ENCODE data around the gene ASCL5.

DNA sequence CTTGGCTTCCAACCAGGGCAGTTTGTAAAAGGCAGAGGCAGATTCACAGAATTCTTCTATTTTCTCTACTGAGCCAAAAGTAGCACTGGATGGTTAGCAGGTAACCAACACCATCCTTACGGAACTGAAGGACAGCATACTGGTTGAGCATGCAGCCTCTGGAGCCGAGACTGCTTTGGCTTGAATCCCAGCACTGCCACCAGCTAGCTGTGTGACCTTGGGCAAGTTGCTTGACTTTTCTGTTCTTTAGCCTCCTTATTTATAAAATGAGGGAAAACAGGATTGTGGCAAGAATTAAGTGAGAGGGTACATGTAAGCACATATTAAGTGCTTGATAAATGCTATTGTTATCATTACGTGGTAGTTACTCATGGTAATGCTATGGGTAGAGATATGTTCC, 34.2 kb downstream of the ASCL5 start:
- TF ChIP-seq, protein P1, sequence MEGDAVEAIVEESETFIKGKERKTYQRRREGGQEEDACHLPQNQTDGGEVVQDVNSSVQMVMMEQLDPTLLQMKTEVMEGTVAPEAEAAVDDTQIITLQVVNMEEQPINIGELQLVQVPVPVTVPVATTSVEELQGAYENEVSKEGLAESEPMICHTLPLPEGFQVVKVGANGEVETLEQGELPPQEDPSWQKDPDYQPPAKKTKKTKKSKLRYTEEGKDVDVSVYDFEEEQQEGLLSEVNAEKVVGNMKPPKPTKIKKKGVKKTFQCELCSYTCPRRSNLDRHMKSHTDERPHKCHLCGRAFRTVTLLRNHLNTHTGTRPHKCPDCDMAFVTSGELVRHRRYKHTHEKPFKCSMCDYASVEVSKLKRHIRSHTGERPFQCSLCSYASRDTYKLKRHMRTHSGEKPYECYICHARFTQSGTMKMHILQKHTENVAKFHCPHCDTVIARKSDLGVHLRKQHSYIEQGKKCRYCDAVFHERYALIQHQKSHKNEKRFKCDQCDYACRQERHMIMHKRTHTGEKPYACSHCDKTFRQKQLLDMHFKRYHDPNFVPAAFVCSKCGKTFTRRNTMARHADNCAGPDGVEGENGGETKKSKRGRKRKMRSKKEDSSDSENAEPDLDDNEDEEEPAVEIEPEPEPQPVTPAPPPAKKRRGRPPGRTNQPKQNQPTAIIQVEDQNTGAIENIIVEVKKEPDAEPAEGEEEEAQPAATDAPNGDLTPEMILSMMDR (IDR thresholded peaks at IDR 0.05), result no peak
- TF ChIP-seq POLR2A (IDR thresholded peaks at IDR 0.05; ENCODE audit: low read depth) (no peak), EP300 (IDR thresholded peaks at IDR 0.05) (no peak)

All from esophagus muscularis mucosa (tissue), 4 donors.